HG02571 (cell line): Measurements from ENCODE around the gene COL18A1.

Experiments used
- ATAC-seq: cut with Tn5 transposase; IDR thresholded peaks from one replicate; pipeline ENCODE4 v1.9.1; 2021; ENCODE audit warnings: mild to moderate bottlenecking, moderate library complexity; ENCODE audit not compliant: unreplicated experiment

Gene COL18A1

GRCh38 chr21:45539046-45539795 lies 134.3 kb downstream of the COL18A1 start:
- ATAC-seq = no peak

- no peak for ATAC-seq
Measured at GRCh38 chr21:45539796-45540600, 135.0 kb downstream of the COL18A1 start.

GRCh38 chr21:45540601-45540970 lies 135.6 kb downstream of the COL18A1 start:
- no peak for ATAC-seq

GRCh38 chr21:45541221-45542039 lies 136.5 kb downstream of the COL18A1 start:
- no peak for ATAC-seq

GRCh38 chr21:45542242-45542666 lies 137.3 kb downstream of the COL18A1 start, which contains the start of gene SLC19A1:
SLC19A1 (minus strand) TSS chr21:45542440; CDS start chr21:45537959, 4,481 bp downstream.
- ATAC-seq = peak; percentile 44

- ATAC-seq = no peak
Measured at GRCh38 chr21:45542667-45543370, 137.9 kb downstream of the COL18A1 start.

- ATAC-seq = no peak
Measured at GRCh38 chr21:45543371-45543709, 138.4 kb downstream of the COL18A1 start.

GRCh38 chr21:45543710-45544448 lies 138.9 kb downstream of the COL18A1 start:
- ATAC-seq = no peak

GRCh38 chr21:45544449-45545235 lies 139.7 kb downstream of the COL18A1 start:
- no peak for ATAC-seq

- ATAC-seq = no peak
Measured at GRCh38 chr21:45545236-45545570, 140.2 kb downstream of the COL18A1 start.

GRCh38 chr21:45545691-45546531 lies 140.9 kb downstream of the COL18A1 start:
- no peak for ATAC-seq

GRCh38 chr21:45546636-45547544 lies 141.9 kb downstream of the COL18A1 start:
- ATAC-seq = no peak

GRCh38 chr21:45547545-45547900 lies 142.6 kb downstream of the COL18A1 start:
- ATAC-seq = no peak

GRCh38 chr21:45548711-45549491 lies 143.9 kb downstream of the COL18A1 start:
- no peak for ATAC-seq

GRCh38 chr21:45549626-45550463 lies 144.9 kb downstream of the COL18A1 start:
- ATAC-seq = no peak
